MV-4-11 (cell line): ENCODE data around the gene DST.
A peak's percentile ranks its signal among the peaks of the same experiment; 100 is the strongest.

Experiments used
- DNase-seq: peaks from one replicate; lab custom pipeline; 2025; lab: John Stamatoyannopoulos, UW

Gene DST

GRCh38 chr6:56536536-56536935, 106.2 kb downstream of the DST start:
- DNase-seq, result no peak

- no peak for DNase-seq
Measured at GRCh38 chr6:56535626-56536025, 107.1 kb downstream of the DST start.

GRCh38 chr6:56534680-56535419, 107.8 kb downstream of the DST start:
- DNase-seq, result no peak

GRCh38 chr6:56532766-56533551, 109.7 kb downstream of the DST start:
- DNase-seq, result no peak

- no peak for DNase-seq
Measured at GRCh38 chr6:56531839-56532595, 110.7 kb downstream of the DST start.

GRCh38 chr6:56529594-56530191, 113.0 kb downstream of the DST start:
- no peak for DNase-seq

- no peak for DNase-seq
Measured at GRCh38 chr6:56528412-56528841, 114.3 kb downstream of the DST start.

- no peak for DNase-seq
Measured at GRCh38 chr6:56527934-56528333, 114.8 kb downstream of the DST start.

- no peak for DNase-seq
Measured at GRCh38 chr6:56526860-56527544, 115.7 kb downstream of the DST start.

- DNase-seq, result peak; percentile 37
Measured at GRCh38 chr6:56525974-56526789, 116.5 kb downstream of the DST start.

GRCh38 chr6:56524891-56525703, 117.6 kb downstream of the DST start:
- no peak for DNase-seq

GRCh38 chr6:56522495-56523270, 120.0 kb downstream of the DST start:
- no peak for DNase-seq

- DNase-seq, result no peak
Measured at GRCh38 chr6:56521976-56522375, 120.7 kb downstream of the DST start.

- DNase-seq, result no peak
Measured at GRCh38 chr6:56521454-56521853, 121.2 kb downstream of the DST start.

- DNase-seq, result no peak
Measured at GRCh38 chr6:56520218-56520617, 122.5 kb downstream of the DST start.

- no peak for DNase-seq
Measured at GRCh38 chr6:56518995-56519767, 123.5 kb downstream of the DST start.

GRCh38 chr6:56517155-56517745, 125.4 kb downstream of the DST start:
- DNase-seq, result no peak

GRCh38 chr6:56516003-56516402, 126.7 kb downstream of the DST start:
- DNase-seq, result no peak
